Uterus (tissue), 2 donors: ENCODE data around the gene STARD7.

Experiments
- CTCF ChIP-seq, 4 experiments: fragments of 200-600 bp in 2 of 4; fragments of 450-650 bp in 2 of 4; sonication (generic) in 2 of 4; IDR thresholded peaks; one replicate each; pipeline ENCODE4 v1.5.1; 2016 to 2019; ENCODE audit warnings: antibody characterized with exemption in 4 of 4, mild to moderate bottlenecking in 2 of 4, moderate library complexity in 1 of 4
- POLR2A ChIP-seq, 2 donors: fragments of 450-650 bp; IDR thresholded peaks; one replicate each; pipeline ENCODE4 v1.6.1; 2016; ENCODE audit warnings: antibody characterized with exemption in 2 of 2, mild to moderate bottlenecking in 1 of 2, moderate library complexity in 1 of 2

DNA sequence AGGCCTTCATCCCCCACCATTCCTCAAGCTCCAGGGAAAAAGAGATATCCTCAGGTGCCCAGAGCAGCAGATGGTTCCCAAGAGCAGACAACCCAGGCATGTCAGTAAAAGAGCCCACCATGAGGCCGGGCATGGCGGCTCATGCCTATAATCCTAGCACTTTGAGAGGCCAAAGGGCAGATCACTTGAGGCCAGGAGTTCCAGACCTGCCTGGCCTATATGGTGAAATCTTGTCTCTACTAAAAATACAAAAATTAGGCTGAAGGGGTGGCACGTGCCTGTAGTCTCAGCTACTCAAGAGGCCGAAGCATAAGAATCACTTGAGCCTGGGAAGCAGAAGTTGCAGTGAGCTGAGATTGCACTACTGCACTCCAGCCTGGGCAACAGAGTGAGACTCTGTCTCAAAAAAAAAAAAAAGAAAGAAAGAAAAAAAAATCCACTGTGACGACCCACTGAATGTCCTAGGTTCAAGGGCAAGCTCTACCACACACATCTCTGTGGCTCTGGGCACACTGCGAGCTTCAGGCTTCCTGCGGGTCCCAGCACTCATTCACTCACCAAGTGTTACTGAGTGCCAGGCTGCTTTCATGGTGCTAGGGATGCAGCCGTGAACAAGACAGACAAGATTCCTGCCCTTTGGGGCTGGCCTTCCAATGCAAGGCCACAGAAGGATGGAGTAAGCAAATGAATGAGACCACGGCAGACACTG, 56.9 kb downstream of the STARD7 start:
- no peak for TF ChIP-seq CTCF (IDR thresholded peaks at IDR 0.05)
- no peak for TF ChIP-seq POLR2A (IDR thresholded peaks at IDR 0.05)
